CD4-positive, alpha-beta T cell treated with Interleukin-1 beta for 1 hour (primary cell): ENCODE measurements around the gene GPAT3.
"Not testable (repeated sequence)": the region's sequence is repeated elsewhere in the genome, so short reads cannot be mapped to it uniquely, and the experiment has no call there.

Experiments
- DNase-seq, 2 donors: peaks; one replicate each; pipeline ENCODE4 v3.0.0-alpha.2; 2020 to 2022

The GPAT3 gene

DNA sequence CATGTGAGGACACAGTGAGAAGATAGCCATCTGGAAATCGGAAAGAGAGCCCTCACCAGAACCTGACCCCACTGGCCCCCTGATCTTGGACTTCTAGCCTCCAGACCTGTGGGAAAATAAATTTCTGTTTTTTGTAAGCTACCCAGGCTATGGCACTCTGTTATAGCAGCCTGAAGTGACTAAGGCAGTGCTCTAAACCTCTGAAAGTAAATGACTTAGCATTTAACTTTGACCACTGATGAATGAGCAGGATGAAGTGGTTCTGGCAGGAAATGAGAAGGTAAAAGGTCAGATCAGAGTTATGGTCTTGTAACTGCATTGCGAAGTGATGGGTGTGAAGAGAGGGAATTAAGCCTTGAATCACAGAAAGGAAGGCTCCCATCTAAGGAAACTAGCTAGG, 17.0 kb downstream of the GPAT3 start:
- no peak for DNase-seq

DNA sequence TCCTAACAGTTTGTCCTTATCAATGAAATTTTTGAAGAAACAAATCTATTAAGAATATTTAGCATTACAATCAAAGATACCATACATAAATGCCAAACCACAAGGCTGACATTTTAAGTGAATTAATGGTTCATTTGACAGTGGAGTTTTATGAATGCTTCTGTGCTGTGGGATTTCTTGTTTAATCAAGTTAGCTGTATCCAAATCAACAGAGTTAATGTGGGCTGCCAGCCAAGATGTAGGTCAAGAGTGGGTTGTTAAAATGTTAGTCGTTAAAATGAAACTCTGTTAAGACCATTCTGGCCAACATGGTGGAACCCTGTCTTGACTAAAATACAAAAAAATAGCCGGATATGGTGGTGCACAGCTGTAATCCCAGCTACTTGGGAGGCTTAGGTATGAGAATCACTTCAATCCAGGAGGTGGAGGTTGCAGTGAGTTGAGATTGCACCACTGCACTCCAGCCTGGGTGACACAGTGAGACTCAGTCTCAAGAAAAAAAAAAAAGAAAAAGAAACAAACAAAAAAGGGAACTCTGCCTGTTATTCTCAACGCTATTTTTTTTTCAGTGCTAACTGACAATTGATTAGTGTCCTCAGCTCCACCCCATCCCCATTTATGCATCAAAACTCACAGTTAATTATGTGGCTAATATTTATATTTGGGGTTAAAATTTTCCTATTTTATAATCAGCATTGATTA, 20.2 kb downstream of the GPAT3 start:
- no peak for DNase-seq

DNA sequence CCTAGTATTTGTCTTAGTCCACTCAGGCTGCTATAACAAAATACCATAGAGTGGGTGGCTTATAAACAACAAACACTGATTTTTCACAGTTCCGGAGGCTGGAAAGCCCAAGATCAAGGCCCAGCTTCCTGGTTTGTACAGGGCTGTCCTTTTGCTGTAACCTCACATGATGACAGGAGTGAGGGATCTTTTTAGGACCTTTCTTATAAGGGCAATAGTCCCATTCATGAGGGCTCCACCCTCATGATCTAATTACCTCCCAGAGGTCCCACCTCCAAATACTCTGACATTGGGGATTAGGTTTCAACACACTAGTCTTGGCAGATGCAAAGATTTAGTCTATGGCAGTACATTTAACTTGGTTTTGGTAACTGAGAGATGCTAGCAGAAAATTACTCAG, 20.9 kb downstream of the GPAT3 start:
- DNase-seq: no peak

DNA sequence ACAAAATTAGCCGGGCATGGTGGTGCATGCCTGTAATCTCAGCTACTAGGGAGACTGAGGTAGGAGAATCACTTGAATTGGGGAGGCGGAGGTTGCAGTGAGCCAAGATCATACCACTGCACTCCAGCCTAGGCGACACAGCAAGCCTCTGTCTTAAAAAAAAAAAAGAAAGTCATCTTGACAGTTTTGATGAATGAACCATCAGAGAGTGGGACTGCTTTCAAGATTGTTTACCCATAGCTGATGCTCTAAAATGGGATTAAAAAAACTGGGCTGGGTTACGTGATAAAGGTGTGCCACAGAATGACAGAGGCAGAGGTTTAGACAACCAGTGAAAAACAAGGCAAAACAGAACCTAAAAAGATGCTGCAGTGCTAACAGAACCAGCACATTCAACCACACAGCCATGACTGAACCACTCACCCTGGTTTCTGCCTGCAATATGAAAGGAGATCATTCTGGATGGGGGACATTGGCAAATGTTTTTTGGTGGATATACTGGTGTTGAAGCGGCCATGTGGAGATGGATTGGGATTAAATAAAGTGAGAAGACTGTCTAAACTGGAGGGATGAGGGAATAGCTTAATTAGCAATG, 22.2 kb downstream of the GPAT3 start:
- no peak for DNase-seq

DNA sequence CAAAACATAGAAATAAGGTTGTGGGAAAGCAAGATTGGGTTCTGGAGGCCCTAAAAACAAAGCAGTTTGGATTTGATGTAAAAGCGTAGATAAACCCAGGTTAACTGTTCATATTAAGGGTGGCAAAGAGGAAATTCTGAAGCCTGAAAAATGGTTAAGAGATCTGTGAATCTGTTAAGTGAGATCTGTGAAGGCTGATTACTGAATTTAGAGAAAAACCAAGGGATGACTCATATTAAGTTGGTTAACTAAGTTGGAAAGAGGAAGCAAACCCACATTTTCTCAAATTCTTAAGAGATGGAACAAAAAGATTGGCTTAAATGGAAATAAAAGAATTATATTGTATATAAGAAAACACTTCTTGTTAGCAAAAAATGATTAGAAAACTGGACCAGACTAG, 22.8 kb downstream of the GPAT3 start:
- DNase-seq: no peak

DNA sequence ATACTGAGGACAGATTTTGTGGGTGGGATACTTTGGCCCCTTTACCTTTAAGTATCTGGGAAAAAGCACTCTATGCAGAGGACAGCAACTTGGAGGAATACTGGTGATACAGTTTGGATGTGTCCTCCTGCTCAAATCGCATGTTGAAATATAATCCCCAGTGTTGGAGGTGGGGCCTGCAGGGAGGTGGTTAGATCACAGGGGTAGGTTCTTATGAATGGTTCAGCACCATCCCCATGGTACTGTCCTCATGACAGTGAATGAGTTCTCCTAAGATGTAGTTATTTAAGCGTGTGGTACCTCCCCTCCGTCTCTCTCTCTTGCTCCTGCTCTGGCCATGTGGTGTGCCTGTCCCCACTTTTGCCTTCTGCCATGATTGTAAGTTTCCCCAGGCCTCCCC, 24.6 kb downstream of the GPAT3 start:
- no peak for DNase-seq

DNA sequence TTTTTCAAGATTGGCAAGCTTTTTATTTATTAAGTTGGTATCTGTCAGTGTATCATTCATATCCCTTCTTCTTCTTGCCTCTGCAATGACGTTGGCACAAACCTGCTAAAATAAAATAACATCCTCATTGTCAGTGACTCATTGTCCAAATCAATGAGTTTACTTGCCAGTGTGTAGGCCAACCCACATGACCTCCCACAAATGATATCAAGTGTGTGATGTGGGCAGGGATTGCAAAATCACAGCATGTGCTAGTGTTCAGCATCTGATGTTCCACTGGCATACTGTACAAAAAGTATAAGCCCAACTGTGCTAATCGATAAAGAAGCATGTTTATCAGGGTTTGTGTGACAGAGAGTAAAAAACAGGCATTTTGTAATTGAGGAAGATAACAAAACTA, 25.5 kb downstream of the GPAT3 start:
- DNase-seq: peak; percentile 7 to 61

DNA sequence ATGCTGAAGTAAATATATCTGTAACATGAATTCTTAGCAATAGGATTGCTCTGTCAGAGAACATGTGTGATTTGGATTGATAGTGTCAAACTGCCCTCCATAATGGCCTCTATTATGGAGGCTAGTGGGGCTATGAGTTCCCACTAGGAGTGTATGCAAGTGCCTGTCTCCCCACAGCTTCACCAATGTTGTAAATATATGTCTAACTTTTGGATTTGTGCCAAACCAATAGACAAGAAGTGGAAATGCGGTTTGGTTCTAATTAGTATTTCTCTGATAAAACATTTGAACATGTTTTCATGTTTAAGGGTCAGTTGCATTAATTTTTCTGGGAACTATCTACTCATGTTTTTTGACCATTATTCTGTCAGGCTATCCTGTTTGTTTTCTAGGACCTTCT, 28.1 kb downstream of the GPAT3 start:
- no peak for DNase-seq

DNA sequence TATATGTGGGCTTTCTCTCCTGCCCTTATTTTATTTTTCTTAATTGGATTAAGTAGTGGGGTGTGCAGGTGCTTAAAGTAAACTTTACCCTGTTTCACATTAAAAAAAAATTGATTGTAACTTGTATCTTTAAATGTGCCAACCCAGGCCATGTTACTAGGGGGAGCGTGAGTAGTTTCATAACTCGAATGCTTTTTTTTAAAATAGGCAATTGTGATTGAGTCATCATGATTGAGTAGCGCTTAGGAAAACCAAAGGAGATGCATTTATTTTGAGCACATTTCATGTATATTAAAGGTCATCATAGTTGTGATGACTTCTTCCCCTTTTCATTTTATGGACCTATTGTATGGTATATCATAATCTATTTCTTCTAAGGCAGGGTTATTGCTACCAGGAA, 32.2 kb downstream of the GPAT3 start:
- no peak for DNase-seq

DNA sequence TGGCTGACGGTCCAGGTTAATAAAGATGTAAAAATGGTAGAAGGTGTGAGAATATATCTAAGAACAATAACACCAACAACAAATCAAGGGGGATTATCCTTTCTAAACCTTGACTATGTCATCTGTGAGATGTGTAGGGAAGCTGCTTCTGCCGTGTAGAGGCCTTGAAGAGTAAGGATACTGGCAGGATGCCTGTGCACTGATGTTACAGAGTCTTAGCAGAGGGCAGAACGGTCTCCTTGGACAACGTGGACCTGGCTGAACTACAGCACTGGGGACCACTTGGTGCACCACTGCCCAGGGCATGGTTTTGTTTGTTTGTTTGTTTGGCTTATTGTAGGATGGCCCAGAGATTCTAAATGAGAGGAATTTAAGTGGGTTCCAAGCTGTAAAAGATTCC, 33.5 kb downstream of the GPAT3 start:
- no peak for DNase-seq

DNA sequence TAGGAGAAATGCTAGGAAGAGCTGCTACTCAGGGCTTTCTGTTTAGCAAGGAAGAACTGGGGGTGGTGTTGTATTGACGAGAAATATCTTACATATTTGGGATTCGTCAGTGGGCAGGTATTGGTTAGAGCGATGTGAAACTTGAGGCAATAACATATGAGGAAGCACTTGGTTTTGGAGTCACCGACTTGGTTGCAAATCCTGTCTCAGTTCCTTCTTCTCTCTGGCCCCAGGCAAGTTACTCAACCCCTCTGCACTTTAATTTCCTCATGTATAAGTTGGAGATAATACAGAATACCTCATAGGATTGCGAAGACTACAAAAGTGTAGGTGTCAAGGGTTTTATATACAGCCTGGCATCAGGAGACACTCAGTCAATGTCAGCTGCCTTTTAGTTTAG, 34.1 kb downstream of the GPAT3 start:
- peak in 1 of 2 donors; percentile 45 for DNase-seq

DNA sequence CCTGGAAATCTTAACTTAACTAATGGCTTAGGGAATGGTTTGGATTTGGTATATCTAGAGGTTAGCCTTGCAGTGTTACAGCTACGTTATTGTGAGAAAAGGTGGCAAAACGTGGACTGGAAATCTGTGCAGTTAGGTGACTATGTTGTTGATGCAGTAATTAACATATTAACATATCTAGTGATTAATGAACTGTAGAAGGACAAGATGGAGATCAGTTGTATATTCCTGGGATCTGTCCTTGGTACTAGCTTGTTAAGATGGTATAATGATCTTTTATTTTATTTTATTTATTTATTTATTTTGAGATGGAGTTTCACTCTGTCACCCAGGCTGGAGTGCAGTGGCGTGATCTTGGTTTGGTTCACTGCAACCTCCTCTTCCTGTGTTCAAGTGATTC, 36.9 kb downstream of the GPAT3 start:
- no peak for DNase-seq

DNA sequence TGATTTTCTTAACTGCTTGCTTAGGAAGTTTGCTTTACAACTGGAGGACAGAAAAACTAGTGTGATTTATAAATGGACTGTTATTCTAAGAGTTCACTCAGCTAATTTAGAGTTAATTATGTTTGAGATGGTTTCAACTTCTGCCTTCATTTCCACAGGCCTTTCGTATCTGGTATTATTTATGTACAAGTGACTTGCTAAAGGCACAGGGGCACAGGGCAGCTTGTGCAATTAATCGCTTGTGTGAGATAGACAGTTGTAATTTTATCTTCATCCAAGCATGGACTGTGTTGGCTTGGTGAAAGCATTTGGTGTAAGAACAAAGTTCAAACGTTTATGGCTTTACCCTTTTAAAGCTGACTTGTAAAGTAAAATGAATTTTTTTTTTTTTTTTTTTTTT, 38.3 kb downstream of the GPAT3 start:
- no peak for DNase-seq

DNA sequence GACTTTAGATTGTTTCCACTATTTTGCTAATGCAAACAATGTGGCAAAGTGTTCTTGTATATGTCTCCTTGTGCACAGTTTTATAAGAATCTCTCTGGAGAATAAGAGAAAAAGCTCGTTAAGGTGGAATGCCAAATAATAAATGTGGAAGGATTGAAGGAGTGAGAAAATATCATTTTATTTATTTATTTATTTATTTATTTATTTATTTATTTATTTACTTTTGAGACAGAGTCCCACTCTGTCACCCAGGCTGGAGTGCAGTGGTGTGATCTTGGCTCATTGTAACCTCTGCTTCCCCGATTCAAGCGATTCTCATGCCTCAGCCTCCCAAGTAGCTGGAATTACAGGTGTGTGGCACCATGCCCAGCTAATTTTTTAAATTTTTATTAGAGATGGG, 40.3 kb downstream of the GPAT3 start:
- DNase-seq: not testable (repeated sequence)

DNA sequence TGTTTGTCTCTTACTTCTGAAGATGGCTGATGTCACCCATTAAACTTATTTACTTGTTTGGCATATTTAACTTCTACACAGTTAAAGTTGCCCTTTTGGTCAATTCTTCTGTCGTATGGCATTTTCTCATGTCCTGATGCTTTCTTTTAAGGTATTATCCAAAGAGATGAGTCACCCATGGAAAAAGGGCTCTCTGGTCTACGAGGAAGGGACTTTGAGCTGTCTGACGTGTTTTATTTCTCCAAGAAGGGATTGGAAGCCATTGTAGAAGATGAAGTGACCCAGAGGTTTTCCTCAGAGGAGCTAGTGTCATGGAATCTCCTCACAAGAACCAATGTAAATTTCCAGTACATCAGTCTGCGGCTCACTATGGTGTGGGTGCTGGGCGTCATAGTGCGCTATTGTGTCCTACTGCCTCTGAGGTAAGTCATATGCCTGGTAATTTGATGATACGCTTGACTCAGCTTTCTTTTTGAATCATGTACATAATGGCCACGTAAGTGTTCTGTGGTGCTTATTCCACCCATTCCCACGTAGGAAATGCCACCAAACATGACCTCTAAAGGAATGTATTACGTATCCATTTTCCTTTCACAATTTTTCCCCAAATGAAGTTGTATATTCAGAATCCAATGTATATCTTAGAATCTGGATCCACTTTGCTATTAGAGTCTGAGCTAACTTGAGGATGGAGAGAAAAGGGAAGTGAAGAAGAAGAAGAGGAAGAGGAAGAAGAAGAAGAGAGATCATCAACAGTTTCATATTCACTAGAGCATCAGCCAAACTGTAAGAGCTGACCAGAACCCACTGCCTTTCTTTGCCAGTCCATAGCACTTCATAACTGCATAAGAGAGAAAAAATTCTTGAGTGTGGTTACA, 45.7 kb downstream of the GPAT3 start:
- no peak for DNase-seq

DNA sequence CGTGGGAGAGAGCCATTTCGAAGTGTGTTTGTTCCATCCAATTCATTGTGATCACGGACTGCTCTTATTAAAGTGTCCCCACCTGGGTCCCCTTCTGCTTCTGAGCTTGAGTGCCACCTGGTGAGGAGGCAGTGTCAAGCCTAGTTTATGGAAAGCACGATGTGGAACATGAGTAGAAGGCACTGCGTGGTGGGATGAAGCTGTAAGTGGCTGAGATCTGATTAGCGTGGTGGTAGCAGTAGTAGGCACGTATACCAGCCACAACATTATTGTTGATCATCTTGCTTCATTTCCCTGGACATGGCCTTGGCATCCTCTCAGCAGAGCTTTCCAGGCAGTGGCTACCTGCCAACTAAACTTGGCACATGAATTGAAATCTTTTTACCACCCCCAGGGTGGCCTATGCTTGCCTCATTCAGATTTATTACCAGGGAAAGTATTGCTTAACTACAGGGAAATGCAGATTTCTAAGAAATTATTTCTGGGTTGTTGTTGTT, 46.4 kb downstream of the GPAT3 start:
- peak in 1 of 2 donors; percentile 23 for DNase-seq

DNA sequence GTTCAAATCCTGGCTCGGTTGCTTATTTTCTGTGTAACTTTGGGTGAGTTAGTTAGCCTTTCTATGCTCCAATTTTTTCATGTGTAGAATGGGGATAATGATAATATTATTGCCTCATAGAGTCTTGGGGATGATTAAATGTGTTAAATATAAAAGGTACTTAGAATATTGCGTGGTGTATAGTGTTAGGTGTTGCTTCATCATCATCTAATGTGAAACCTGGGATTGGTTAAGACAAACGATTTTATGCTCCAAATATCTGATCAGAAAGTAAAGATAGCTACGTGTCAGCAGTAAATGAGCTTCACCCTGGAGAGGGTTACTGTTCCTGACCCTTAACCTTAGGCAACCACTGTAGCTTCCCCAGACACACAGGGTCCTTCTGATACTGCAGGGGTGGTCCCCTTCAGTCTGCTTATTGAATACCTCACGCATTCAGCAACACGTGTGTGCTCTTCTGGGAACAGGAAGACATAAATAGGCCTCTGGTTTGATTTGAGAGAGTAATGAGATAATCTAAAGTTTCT, 50.1 kb downstream of the GPAT3 start:
- DNase-seq: no peak

DNA sequence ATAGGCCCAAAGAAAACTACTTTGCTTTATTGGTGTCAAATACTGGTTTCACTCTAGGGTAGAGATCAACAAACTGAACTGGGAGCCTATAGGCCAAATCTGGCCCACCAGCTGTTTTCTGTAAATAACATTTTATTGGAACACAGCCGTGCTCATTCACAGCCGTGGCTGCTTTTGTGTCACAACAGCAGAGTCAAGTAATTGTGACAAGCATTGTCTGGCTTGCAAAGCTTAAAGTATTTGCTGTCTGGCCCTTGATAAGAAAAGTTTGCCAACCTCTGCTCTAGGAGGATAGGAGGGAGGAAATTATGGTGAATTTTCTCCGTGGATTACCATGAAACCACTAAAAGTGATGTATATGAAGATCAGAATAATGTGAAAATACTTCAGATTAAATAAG, 53.4 kb downstream of the GPAT3 start:
- DNase-seq: no peak

DNA sequence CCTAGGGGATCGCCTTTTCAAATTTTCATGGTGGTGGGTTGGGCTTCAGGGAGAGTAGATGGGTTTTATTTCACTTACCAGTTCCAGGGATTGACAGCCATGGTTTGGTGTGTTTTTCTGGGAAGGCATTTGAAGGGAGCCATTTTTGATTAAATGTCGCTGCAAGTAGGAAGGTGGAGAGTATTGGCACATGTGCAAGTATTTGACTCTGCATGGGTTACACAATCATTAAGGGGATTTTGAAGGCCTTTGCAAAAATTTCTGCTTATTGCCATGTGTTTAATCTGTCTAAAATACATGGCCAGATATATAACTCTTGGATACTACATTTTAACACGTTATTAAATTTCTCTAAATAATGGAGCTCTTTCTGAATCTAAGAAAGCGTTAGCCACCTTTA, 55.1 kb downstream of the GPAT3 start:
- no peak for DNase-seq

DNA sequence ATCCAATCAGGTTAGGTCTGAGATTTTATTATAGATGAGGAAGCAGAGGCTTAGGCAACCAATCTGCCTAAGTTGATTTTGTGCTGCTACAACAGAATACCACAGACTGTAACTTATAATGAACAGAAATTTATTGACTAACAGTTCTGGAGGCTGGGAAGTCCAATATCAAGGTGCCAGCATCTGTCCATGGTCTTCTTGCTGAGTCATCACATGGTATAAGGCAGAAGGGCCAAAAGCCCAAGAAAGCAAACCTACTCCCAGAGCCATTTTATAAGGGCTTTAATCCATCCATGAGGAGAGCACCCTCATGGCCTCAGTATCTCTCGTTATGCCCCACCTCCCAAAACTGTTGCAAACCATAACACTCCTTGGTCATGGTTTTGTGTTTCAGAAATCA, 55.8 kb downstream of the GPAT3 start:
- DNase-seq: no peak

DNA sequence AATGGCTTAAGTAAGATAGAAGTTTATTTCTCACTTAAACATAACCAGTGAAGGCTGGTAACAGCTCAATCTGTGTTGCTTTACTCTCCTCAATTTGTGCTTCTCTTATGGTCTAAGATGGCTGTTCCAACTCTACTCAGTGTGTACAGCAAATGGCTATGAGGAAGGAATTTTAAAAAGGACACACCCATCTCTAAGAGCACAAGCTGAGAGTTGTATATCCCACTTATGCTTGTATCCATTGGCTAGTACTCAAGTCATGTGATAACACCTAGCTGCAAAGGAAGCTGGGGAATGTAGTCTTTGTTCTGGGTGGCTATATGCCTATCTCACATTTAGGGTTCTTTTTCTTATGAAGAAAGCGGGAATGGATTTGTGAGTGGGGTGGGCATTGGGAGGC, 63.3 kb downstream of the GPAT3 start:
- no peak for DNase-seq

DNA sequence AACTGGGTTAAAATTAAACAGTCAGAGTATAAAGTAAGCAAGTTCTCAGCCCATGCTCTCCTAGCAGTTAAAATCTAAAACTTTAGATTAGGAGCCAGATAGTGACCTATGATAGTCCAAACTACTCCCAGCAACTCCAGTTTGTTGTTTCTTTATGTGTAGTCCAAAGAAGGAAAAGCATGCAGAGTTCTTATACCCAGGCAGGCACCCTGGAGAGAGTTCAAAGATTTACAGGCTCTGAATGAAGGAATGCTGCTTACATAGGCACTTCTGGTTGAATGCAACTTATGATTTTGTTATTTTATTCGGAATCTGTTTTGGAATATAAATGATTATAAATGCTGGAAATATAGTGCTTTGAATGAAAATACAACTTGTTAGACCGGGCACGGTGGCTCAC, 67.2 kb downstream of the GPAT3 start:
- DNase-seq: no peak

DNA sequence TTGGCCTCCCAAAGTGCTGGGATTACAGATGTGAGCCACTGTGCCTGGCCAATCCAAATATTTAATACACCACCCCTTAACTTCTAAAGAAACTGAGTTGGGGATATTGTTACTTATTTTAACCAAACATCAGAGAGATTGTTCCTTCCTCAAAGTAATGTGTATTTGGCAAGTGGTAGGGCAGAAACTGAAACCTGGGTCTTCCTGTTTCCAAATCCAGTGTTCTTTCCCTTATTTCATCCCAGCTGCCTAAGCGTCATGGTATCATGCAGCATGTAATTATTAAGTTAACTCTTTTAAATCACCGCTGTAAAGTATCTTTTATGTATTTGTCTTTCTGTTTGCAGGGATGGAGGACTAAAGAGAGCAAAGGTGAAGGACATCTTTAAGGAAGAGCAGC, 68.4 kb downstream of the GPAT3 start:
- no peak for DNase-seq

DNA sequence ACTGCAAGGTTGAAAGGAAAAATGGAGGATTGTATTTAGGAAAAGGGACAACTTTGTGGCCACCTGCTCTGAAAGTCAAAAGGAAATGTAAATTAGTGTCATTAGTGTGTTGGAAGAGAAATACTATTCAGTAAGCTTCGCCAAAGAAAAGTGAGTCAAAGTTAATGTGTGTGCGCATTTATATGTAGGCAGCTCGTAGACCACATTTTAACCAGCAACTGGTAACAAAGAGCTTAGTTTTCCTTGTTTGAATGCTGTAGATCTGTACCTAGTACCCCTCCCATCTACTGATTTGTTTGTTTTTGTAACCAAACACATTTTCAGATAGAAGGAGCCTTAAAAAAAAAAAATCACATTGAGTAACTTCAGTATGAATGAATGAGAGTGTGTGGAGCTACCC, 69.3 kb downstream of the GPAT3 start:
- no peak for DNase-seq
